Vagina (tissue), 2 donors: ENCODE data around the gene ADIG.

ENCODE experiments used
- CTCF ChIP-seq, 3 experiments: fragments of 450-650 bp in 2 of 3; fragments of 200-600 bp in 1 of 3; sonication (generic) in 1 of 3; IDR thresholded peaks; one replicate each; pipeline ENCODE4 v1.5.1; 2017 to 2019; ENCODE audit warnings: antibody characterized with exemption in 3 of 3, mild to moderate bottlenecking in 2 of 3, moderate library complexity in 2 of 3
- POLR2AphosphoS5 ChIP-seq, 2 donors: sonication (generic); formaldehyde crosslinking; IDR thresholded peaks; one replicate each; pipeline ENCODE4 v1.9.0; 2017; ENCODE audit warnings: antibody characterized with exemption in 2 of 2, mild to moderate bottlenecking in 2 of 2, low read depth in 1 of 2; ENCODE audit not compliant: insufficient read depth in 1 of 2

GRCh38 chr20:38625896-38626295 lies 44.9 kb downstream of the ADIG start:
- TF ChIP-seq POLR2AphosphoS5 (IDR thresholded peaks at IDR 0.05; ENCODE audit: insufficient read depth in 1 of 2, low read depth in 1 of 2) (no peak), CTCF (IDR thresholded peaks at IDR 0.05) (no peak)
